GM18502 (cell line): ENCODE measurements around the gene PHF19.

Experiments used
- ATAC-seq: cut with Tn5 transposase; IDR thresholded peaks from one replicate; pipeline ENCODE4 v1.9.1; 2021; ENCODE audit warnings: mild to moderate bottlenecking; ENCODE audit not compliant: unreplicated experiment, poor library complexity

Gene PHF19

GRCh38 chr9:120914396-120914795 is 37.4 kb upstream of the PHF19 start:
- ATAC-seq: no peak

GRCh38 chr9:120913647-120914264 is 36.8 kb upstream of the PHF19 start:
- ATAC-seq: no peak

GRCh38 chr9:120912958-120913646 is 36.1 kb upstream of the PHF19 start:
- ATAC-seq: no peak

GRCh38 chr9:120911295-120911837 is 34.4 kb upstream of the PHF19 start:
- no peak for ATAC-seq

- no peak for ATAC-seq
These were observed 33.7 kb upstream of the PHF19 start for GRCh38 chr9:120910643-120911042.

- no peak for ATAC-seq
These were observed 32.9 kb upstream of the PHF19 start for GRCh38 chr9:120909904-120910303.

GRCh38 chr9:120905315-120906164 is 28.6 kb upstream of the PHF19 start:
- ATAC-seq: no peak

GRCh38 chr9:120904978-120905301 is 28.0 kb upstream of the PHF19 start:
- no peak for ATAC-seq

GRCh38 chr9:120904061-120904977 is 27.3 kb upstream of the PHF19 start:
- ATAC-seq: no peak

GRCh38 chr9:120902569-120903535 is 25.9 kb upstream of the PHF19 start:
- no peak for ATAC-seq

GRCh38 chr9:120901755-120902568 is 25.0 kb upstream of the PHF19 start:
- no peak for ATAC-seq

- ATAC-seq: no peak
These were observed 23.8 kb upstream of the PHF19 start for GRCh38 chr9:120900824-120901223.

GRCh38 chr9:120899490-120900068 is 22.6 kb upstream of the PHF19 start:
- ATAC-seq: no peak

- no peak for ATAC-seq
These were observed 21.4 kb upstream of the PHF19 start for GRCh38 chr9:120898396-120898795.

- no peak for ATAC-seq
These were observed 19.0 kb upstream of the PHF19 start for GRCh38 chr9:120895951-120896350.

- ATAC-seq: no peak
These were observed 17.5 kb upstream of the PHF19 start for GRCh38 chr9:120894321-120895148.
